ENCODE measurements around the gene PAMR1.
"Not testable (repeated sequence)": the region's sequence is repeated elsewhere in the genome, so short reads cannot be mapped to it uniquely, and the experiment has no call there.

The PAMR1 gene

GRCh38 chr11:35525501-35526175 is at the start of gene PAMR1:
PAMR1 (minus strand) TSS chr11:35525616; CDS start chr11:35525585, 31 bp downstream.
- DNase-seq, result no peak

GRCh38 chr11:35571696-35572095 is 46.3 kb upstream of the PAMR1 start:
- DNase-seq, result no peak

- no peak for DNase-seq
Measured at GRCh38 chr11:35567737-35568465, 42.5 kb upstream of the PAMR1 start.

- DNase-seq, result no peak
Measured at GRCh38 chr11:35566885-35567284, 41.5 kb upstream of the PAMR1 start.

GRCh38 chr11:35566181-35566580 is 40.8 kb upstream of the PAMR1 start:
- DNase-seq, result no peak

GRCh38 chr11:35564245-35564595 is 38.8 kb upstream of the PAMR1 start:
- DNase-seq, result no peak

GRCh38 chr11:35563484-35564244 is 38.2 kb upstream of the PAMR1 start:
- DNase-seq, result no peak

GRCh38 chr11:35559949-35560348 is 34.5 kb upstream of the PAMR1 start:
- no peak for DNase-seq

- no peak for DNase-seq
Measured at GRCh38 chr11:35558513-35558912, 33.1 kb upstream of the PAMR1 start.

GRCh38 chr11:35555488-35555887 is 30.1 kb upstream of the PAMR1 start:
- DNase-seq, result no peak

- no peak for DNase-seq
Measured at GRCh38 chr11:35554491-35555437, 29.3 kb upstream of the PAMR1 start.

GRCh38 chr11:35553831-35554230 is 28.4 kb upstream of the PAMR1 start:
- DNase-seq, result no peak

GRCh38 chr11:35553021-35553420 is 27.6 kb upstream of the PAMR1 start:
- DNase-seq, result no peak

- no peak for DNase-seq
Measured at GRCh38 chr11:35552616-35553015, 27.2 kb upstream of the PAMR1 start.

GRCh38 chr11:35550374-35551036 is 25.1 kb upstream of the PAMR1 start:
- DNase-seq, result no peak

- no peak for DNase-seq
Measured at GRCh38 chr11:35549787-35550186, 24.4 kb upstream of the PAMR1 start.

- no peak for DNase-seq
Measured at GRCh38 chr11:35548925-35549561, 23.6 kb upstream of the PAMR1 start.

- not testable (repeated sequence) for DNase-seq
Measured at GRCh38 chr11:35547995-35548394, 22.6 kb upstream of the PAMR1 start.

- no peak for DNase-seq
Measured at GRCh38 chr11:35546317-35546716, 20.9 kb upstream of the PAMR1 start.

GRCh38 chr11:35545391-35546003 is 20.1 kb upstream of the PAMR1 start:
- no peak for DNase-seq

GRCh38 chr11:35543481-35543880 is 18.1 kb upstream of the PAMR1 start:
- no peak for DNase-seq

Measured in NCI-H1436 treated with DMSO at 0.1 percent for 48 hours (cell line).